Measurements from ENCODE around the gene MLH1.

- TF ChIP-seq CTCF (conservative IDR thresholded peaks at IDR 0.05 in 1 of 2, IDR thresholded peaks at IDR 0.05 in 1 of 2; ENCODE audit: low read depth in 1 of 2, low read length in 2 of 2) (no peak), EZH2 (IDR thresholded peaks at IDR 0.05; ENCODE audit: low read length, missing control alignments) (no peak)
These were observed 100.2 kb downstream of the MLH1 start for GRCh38 chr3:37093481-37093880.

All from fibroblast of lung (primary cell).